Measurements from ENCODE around the gene PDHX.

Gene PDHX

GRCh38 chr11:34984514-34984913, 68.1 kb downstream of the PDHX start:
- DNase-seq (ENCODE audit: low read depth) = no peak
- TF ChIP-seq CTCF (IDR thresholded peaks at IDR 0.05; ENCODE audit: control insufficient read depth, insufficient read depth, low read depth, low read length, missing control alignments) = no peak

GRCh38 chr11:34986883-34987520, 70.6 kb downstream of the PDHX start:
- H3K4me3 ChIP-seq (ENCODE audit: control insufficient read depth, low read depth, low read length) = no peak overlapping the region
- no peak for DNase-seq (ENCODE audit: low read depth)
- no peak for TF ChIP-seq CTCF (IDR thresholded peaks at IDR 0.05; ENCODE audit: control insufficient read depth, insufficient read depth, low read depth, low read length, missing control alignments)

More at GRCh38 chr11:34984514-34984913, 68.1 kb downstream of the PDHX start:
- no peak overlapping the region for H3K4me3 ChIP-seq (ENCODE audit: control insufficient read depth, low read depth, low read length)

GRCh38 chr11:34987617-34988016, 71.2 kb downstream of the PDHX start:
- DNase-seq (ENCODE audit: low read depth) = no peak
- no peak for TF ChIP-seq CTCF (IDR thresholded peaks at IDR 0.05; ENCODE audit: control insufficient read depth, insufficient read depth, low read depth, low read length, missing control alignments)

GRCh38 chr11:34988294-34989255, 72.2 kb downstream of the PDHX start:
- no peak for TF ChIP-seq CTCF (IDR thresholded peaks at IDR 0.05; ENCODE audit: control insufficient read depth, insufficient read depth, low read depth, low read length, missing control alignments)
- DNase-seq (ENCODE audit: low read depth) = no peak
- H3K4me3 ChIP-seq (ENCODE audit: control insufficient read depth, low read depth, low read length) = no peak overlapping the region

More at GRCh38 chr11:34987617-34988016, 71.2 kb downstream of the PDHX start:
- no peak overlapping the region for H3K4me3 ChIP-seq (ENCODE audit: control insufficient read depth, low read depth, low read length)

GRCh38 chr11:34990916-34991315, 74.5 kb downstream of the PDHX start:
- TF ChIP-seq CTCF (IDR thresholded peaks at IDR 0.05; ENCODE audit: control insufficient read depth, insufficient read depth, low read depth, low read length, missing control alignments) = no peak
- no peak overlapping the region for H3K4me3 ChIP-seq (ENCODE audit: control insufficient read depth, low read depth, low read length)
- DNase-seq (ENCODE audit: low read depth) = no peak

GRCh38 chr11:34994854-34995253, 78.4 kb downstream of the PDHX start:
- DNase-seq (ENCODE audit: low read depth) = no peak
- no peak overlapping the region for H3K4me3 ChIP-seq (ENCODE audit: control insufficient read depth, low read depth, low read length)
- no peak for TF ChIP-seq CTCF (IDR thresholded peaks at IDR 0.05; ENCODE audit: control insufficient read depth, insufficient read depth, low read depth, low read length, missing control alignments)

Measured in AG09309 (cell line).